Amniotic stem cell (primary cell): ENCODE data around the gene OTUD1.

ENCODE experiments used
- DNase-seq: peaks from one replicate; lab custom pipeline; 2025; lab: John Stamatoyannopoulos, UW

OTUD1 gene

DNA sequence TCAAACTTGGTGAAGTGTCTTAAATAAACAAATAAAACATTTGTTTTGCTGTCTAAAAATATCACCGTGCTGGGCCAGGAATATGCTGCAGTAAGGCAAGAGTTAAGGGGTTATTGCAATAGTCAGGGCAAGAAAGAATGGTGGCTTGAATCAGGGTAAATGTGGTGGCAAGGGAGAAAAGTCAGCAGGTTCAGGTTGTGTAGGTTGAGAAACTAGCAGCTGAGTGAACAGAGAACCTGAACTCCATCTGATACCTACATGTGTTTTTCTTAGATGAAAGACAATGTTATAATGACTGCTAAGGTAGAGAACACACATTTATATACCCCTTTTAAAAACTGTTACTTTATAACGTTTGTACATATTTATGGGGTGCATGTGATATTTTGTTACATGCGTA lies 28.7 kb downstream of the OTUD1 start:
- no peak for DNase-seq

GRCh38 chr10:23469596-23470237 lies 30.8 kb downstream of the OTUD1 start:
- no peak for DNase-seq

GRCh38 chr10:23472181-23472580 lies 33.3 kb downstream of the OTUD1 start:
- no peak for DNase-seq

DNA sequence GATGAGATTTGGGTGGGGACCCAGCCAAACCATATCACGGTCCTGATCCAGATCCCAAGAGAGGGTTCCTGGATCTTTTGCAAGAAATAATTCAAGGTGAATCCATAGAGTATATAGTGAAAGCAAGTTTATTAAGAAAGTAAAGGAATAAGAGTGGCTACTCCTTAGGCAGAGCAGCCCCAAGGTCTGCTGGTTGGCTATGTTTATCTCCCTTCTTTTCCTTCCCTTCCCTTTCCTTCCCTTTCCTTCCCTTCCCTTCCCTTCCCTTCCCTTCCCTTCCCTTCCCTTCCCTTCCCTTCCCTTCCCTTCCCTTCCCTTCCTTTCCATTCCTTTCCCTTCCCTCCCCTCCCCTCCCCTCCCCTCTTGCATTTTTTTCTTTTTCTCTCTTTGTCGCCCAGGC lies 35.2 kb downstream of the OTUD1 start:
- no peak for DNase-seq

DNA sequence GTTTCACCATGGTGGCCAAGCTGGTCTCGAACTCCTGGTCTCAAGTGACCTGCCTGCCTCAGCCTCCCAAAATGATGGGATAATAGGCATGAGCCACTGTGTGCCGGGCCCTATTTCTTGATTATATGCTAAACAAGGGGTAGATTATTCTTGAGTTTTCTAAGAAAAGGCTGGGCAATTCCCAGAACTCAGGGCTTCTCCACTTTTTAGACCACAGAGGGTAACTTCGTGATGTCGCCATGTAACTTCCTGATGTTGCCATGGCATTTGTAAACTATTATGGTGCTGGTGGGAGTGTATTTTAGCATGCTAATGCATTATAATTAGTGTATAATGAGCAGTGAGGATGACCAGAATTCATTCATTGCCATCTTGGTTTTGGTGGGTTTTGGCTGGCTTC lies 35.8 kb downstream of the OTUD1 start:
- no peak for DNase-seq

- no peak for DNase-seq
These were observed 39.7 kb downstream of the OTUD1 start for GRCh38 chr10:23478570-23478969.

DNA sequence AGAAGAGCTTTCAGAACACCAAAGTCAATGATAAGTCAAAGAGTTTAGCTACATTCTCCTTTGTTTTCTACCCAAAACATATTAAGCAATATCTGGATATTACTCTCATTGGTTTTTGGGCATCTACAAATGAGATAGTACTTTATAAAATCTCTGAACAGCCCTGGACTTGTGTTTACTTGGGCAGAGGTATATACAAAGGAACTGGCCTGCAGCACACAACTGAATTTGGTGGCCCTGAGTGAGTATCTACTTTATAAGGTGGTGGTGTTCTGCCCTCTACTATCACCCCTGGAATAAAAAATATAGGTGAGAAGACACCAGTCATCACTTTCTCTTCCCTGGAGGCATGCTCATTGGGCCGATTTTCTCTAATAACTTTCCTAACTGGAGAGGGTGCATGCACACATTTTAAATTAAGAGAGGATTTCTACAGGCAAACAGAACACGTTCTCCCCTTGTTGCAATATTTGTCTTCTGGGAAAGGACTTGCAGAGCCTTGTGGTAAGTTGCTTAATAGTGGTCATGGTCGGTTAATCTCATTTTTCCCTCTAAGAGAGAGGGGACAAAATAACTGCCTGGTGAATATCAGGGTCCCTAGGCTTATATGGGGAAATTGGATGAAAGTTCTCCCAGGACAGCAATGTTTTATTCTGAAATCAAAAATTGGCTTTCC lies 41.1 kb downstream of the OTUD1 start:
- DNase-seq, result no peak

DNA sequence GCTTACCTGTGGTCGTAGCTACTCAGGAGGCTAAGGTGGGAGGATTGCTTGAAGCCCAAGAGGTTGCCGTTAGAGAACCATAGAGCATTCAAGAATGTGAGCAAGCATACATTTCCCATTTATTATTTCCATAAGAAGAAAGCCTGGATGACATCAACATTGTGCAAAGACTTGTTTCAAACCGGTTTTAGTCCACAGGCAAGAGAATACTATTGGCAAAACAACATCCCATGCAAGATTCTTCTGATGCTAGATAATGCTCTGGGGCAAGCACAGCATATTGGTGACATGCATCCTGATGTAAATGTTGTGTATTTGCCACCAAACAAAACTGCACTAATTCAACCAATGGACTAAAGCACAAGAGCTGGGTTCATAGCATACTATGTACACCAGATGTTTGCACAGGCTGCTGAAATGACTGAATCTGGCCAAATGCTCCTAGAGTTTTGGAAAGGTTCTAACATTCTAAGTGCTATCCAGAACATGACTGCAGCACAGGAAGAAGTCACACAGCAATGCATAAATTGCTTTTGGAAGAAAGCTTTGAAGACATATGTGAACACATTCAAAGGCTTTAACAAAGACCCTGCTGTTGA lies 42.6 kb downstream of the OTUD1 start:
- DNase-seq, result no peak

DNA sequence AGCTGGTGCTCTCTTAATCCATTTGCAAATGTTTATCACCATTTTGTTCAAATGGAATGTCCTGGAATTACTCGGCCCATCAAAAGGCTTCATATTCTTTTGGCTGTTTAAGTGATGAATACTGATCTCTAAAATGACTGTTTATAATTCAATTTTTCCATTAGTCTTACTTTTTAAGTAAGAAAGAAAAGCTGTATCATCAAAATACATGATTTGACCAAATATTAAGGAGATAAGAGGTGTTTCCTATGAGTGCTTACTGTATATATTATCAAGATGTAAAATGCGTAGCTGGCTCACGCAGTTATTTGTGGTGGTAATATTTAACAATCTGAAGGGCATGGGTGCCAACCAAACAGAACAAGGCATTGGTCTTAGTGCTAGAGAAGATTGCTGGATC lies 51.2 kb downstream of the OTUD1 start:
- no peak for DNase-seq
